HepG2 (cell line): ENCODE results near the gene MMP17. TPM values are rescaled to one million over a fixed set of nuclear protein-coding genes. Genes with fewer than 3 reads are reported as not detected.

Experiments used
- ARNTL ChIP-seq: sonication (generic); formaldehyde crosslinking; IDR thresholded peaks from 2 replicates; pipeline ENCODE4 v1.4.0; 2020; ENCODE audit warnings: mild to moderate bottlenecking, missing genetic modification reagents
- CBX1 ChIP-seq: IDR thresholded peaks from one replicate; pipeline ENCODE4 v1.6.1; 2016; ENCODE audit warnings: antibody characterized with exemption, low read depth
- CBX5 ChIP-seq: sonication (generic); formaldehyde crosslinking; IDR thresholded peaks from 2 replicates; pipeline ENCODE4 v1.4.0; 2020; ENCODE audit warnings: missing genetic modification reagents, borderline replicate concordance
- DZIP1 ChIP-seq: sonication (generic); formaldehyde crosslinking; IDR thresholded peaks from 2 replicates; pipeline ENCODE4 v1.5.0; 2020; ENCODE audit warnings: mild to moderate bottlenecking, missing genetic modification reagents
- ESRRA ChIP-seq: sonication (generic); formaldehyde crosslinking; IDR thresholded peaks from 2 replicates; pipeline ENCODE4 v1.5.1; 2020; ENCODE audit warnings: mild to moderate bottlenecking, low read depth, missing genetic modification reagents
- FOXP1 ChIP-seq, 2 experiments: fragments of 450-650 bp in 1 of 2; IDR thresholded peaks; 2 replicates each; pipeline ENCODE4 v1.6.1; 2017 to 2018; ENCODE audit warnings: antibody characterized with exemption in 1 of 2
- GATA4 ChIP-seq: sonication (generic); IDR thresholded peaks from 2 replicates; pipeline ENCODE4 v1.6.1; 2016; ENCODE audit warnings: antibody characterized with exemption, low read depth, borderline replicate concordance
- HNF4G ChIP-seq, 2 experiments: sonication (generic) in 1 of 2; formaldehyde crosslinking in 1 of 2; IDR thresholded peaks; 2 replicates each; pipeline versions ENCODE4 v1.4.0 to v1.6.1; 2011 to 2020; ENCODE audit warnings: borderline replicate concordance in 2 of 2, low read depth in 2 of 2, mild to moderate bottlenecking in 2 of 2, low read length in 1 of 2, missing genetic modification reagents in 1 of 2, moderate library complexity in 1 of 2
- HNRNPH1 ChIP-seq: fragments of 200-400 bp; formaldehyde crosslinking; optimal IDR thresholded peaks from 2 replicates; pipeline ENCODE3; 2017; ENCODE audit warnings: mild to moderate bottlenecking, low read depth, low read length
- IKZF1 ChIP-seq: fragments of 450-650 bp; IDR thresholded peaks from 2 replicates; pipeline ENCODE4 v1.7.1; 2016
- NFKBIZ ChIP-seq: IDR thresholded peaks from 2 replicates; pipeline ENCODE4 v1.6.1; 2018; ENCODE audit warnings: missing genetic modification reagents, missing compliant biosample characterization
- NR0B2 ChIP-seq: sonication (generic); formaldehyde crosslinking; IDR thresholded peaks from 2 replicates; pipeline ENCODE4 v1.4.0; 2020; ENCODE audit warnings: mild to moderate bottlenecking, missing genetic modification reagents
- NR3C1 ChIP-seq: sonication (generic); formaldehyde crosslinking; IDR thresholded peaks from 2 replicates; pipeline ENCODE4 v1.4.0; 2020; ENCODE audit warnings: missing genetic modification reagents
- PHB2 ChIP-seq: fragments of 450-650 bp; IDR thresholded peaks from 2 replicates; pipeline ENCODE4 v1.6.1; 2018; ENCODE audit not compliant: partially characterized antibody
- PLRG1 ChIP-seq: fragments of 450-650 bp; conservative IDR thresholded peaks from 2 replicates; pipeline ENCODE4 v1.6.1; 2016
- RAD21 ChIP-seq: fragments of 450-650 bp; formaldehyde crosslinking; IDR thresholded peaks from 2 replicates; pipeline ENCODE4 v1.5.0; 2020; ENCODE audit warnings: mild to moderate bottlenecking
- SAFB2 ChIP-seq: sonication (generic); formaldehyde crosslinking; IDR thresholded peaks from 2 replicates; pipeline ENCODE4 v1.5.1; 2020; ENCODE audit warnings: missing genetic modification reagents, low read depth, mild to moderate bottlenecking, borderline replicate concordance
- SIN3A ChIP-seq: IDR thresholded peaks from 2 replicates; pipeline ENCODE4 v1.6.1; 2011; ENCODE audit warnings: low read depth, mild to moderate bottlenecking, control low read depth, low read length, borderline replicate concordance
- SUZ12 ChIP-seq: fragments of 150-350 bp; IDR thresholded peaks from 2 replicates; pipeline ENCODE4 v1.6.1; 2014; ENCODE audit warnings: low read depth, low read length
- TBP ChIP-seq: sonication (generic); formaldehyde crosslinking; IDR thresholded peaks from 2 replicates; pipeline ENCODE4 v1.5.0; 2020; ENCODE audit warnings: missing genetic modification reagents
- U2AF1 ChIP-seq: fragments of 200-400 bp; formaldehyde crosslinking; optimal IDR thresholded peaks from 2 replicates; pipeline ENCODE3; 2017; ENCODE audit warnings: mild to moderate bottlenecking, low read depth, low read length
- U2AF2 ChIP-seq: fragments of 200-400 bp; formaldehyde crosslinking; IDR thresholded peaks from 2 replicates; pipeline ENCODE4 v1.6.1; 2017; ENCODE audit warnings: low read depth, mild to moderate bottlenecking, low read length
- XRCC5 ChIP-seq: fragments of 200-400 bp; formaldehyde crosslinking; optimal IDR thresholded peaks from 2 replicates; pipeline ENCODE3; 2017; ENCODE audit warnings: mild to moderate bottlenecking, low read length
- ZFP90 ChIP-seq: sonication (generic); formaldehyde crosslinking; IDR thresholded peaks from 2 replicates; pipeline ENCODE4 v1.8.0; 2022; ENCODE audit warnings: missing genetic modification reagents, mild to moderate bottlenecking, inconsistent platforms, borderline replicate concordance
- ZNF124 ChIP-seq: sonication (generic); formaldehyde crosslinking; IDR thresholded peaks from 2 replicates; pipeline ENCODE4 v1.4.0; 2020; ENCODE audit warnings: missing genetic modification reagents
- ZNF253 ChIP-seq: sonication (generic); formaldehyde crosslinking; IDR thresholded peaks from 2 replicates; pipeline ENCODE4 v1.8.0; 2022; ENCODE audit warnings: mild to moderate bottlenecking, missing genetic modification reagents, borderline replicate concordance
- ZNF547 ChIP-seq: sonication (generic); formaldehyde crosslinking; IDR thresholded peaks from 2 replicates; pipeline ENCODE4 v1.5.1; 2020; ENCODE audit warnings: mild to moderate bottlenecking, missing genetic modification reagents
- ZSCAN25 ChIP-seq: sonication (generic); formaldehyde crosslinking; IDR thresholded peaks from 2 replicates; pipeline ENCODE4 v1.8.0; 2022; ENCODE audit warnings: mild to moderate bottlenecking, missing genetic modification reagents
- polyA plus RNA-seq, 8 experiments: library from polyadenylated mRNA; depleted of rRNA in 3 of 8; stranded (reverse) in 7 of 8; unstranded in 1 of 8; fragments of >200 nt; fragmentation: Illumina TruSeq in 4 of 8; extraction: Trizol in 4 of 8; gene quantifications; 2 replicates each; pipeline versions ENCODE4 v1.2.1 to v1.2.3, GENCODE V29; 2011 to 2016; ENCODE audit warnings: low read depth in 4 of 8, missing spikeins in 1 of 8, mixed read lengths in 1 of 8; ENCODE audit not compliant: insufficient read depth in 1 of 8
- total RNA-seq, 5 experiments: library from RNA; depleted of rRNA; stranded (reverse); fragments of >200 nt; fragmentation: Illumina TruSeq; extraction: Trizol; gene quantifications; 2 replicates each; pipeline ENCODE4 v1.2.3, GENCODE V29; 2016; ENCODE audit warnings: low read depth in 1 of 5
- TF ChIP-seq, protein P1 (sequence below): IDR thresholded peaks from 2 replicates; pipeline ENCODE4 v1.6.1; 2012; ENCODE audit warnings: inconsistent platforms
- TF ChIP-seq, protein P2 (sequence below): sonication (generic); formaldehyde crosslinking; IDR thresholded peaks from 2 replicates; pipeline ENCODE4 v1.8.1; 2023; ENCODE audit warnings: missing genetic modification reagents, inconsistent platforms, borderline replicate concordance

MMP17 gene
- total and polyA plus RNA-seq, 2 of the 13 experiments (the other 11 are each of a cell fraction or from before 2014, with no cell fraction given), result 0.55 to 0.80 TPM

GRCh38 chr12:131862084-131862441, 33.9 kb downstream of the MMP17 start (continued):
- TF ChIP-seq DZIP1 (no peak), GATA4 (no peak), ZNF547 (CRISPR knock-in tag) (0 out of 2 replicates have a peak, but pooled peaks have one; percentile 23), HNRNPH1 (no peak), U2AF1 (no peak), NR3C1 (no peak), ZNF124 (no peak), CBX1 (no peak), IKZF1 (no peak), U2AF2 (no peak), NFKBIZ (no peak), ZSCAN25 (peak; percentile 70; the same call in 1 of the 2 replicates), ARNTL (peak; percentile 59; the same call in 1 of the 2 replicates), SUZ12 (no peak), XRCC5 (peak; percentile 26), SAFB2 (CRISPR knock-in tag) (no peak), RAD21 (CRISPR knock-in tag) (no peak), ZNF253 (CRISPR knock-in tag) (no peak), FOXP1 (IDR thresholded peaks at IDR 0.05) (no peak), FOXP1 (CRISPR knock-in tag; IDR thresholded peaks at IDR 0.05) (peak; percentile 64), PHB2 (no peak), HNF4G (IDR thresholded peaks at IDR 0.05; ENCODE audit: borderline replicate concordance, low read depth, low read length) (peak; percentile 97), HNF4G (CRISPR knock-in tag; IDR thresholded peaks at IDR 0.05; ENCODE audit: borderline replicate concordance, low read depth) (peak; percentile 97), NR0B2 (CRISPR knock-in tag) (no peak), ZFP90 (CRISPR knock-in tag) (0 out of 2 replicates have a peak, but pooled peaks have one; percentile 12), ESRRA (CRISPR knock-in tag) (peak; percentile 93), CBX5 (CRISPR knock-in tag) (no peak), PLRG1 (no peak), SIN3A (no peak), TBP (CRISPR knock-in tag) (no peak)
- TF ChIP-seq, protein P1, sequence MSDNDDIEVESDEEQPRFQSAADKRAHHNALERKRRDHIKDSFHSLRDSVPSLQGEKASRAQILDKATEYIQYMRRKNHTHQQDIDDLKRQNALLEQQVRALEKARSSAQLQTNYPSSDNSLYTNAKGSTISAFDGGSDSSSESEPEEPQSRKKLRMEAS, result peak; percentile 70
- TF ChIP-seq, protein P2, sequence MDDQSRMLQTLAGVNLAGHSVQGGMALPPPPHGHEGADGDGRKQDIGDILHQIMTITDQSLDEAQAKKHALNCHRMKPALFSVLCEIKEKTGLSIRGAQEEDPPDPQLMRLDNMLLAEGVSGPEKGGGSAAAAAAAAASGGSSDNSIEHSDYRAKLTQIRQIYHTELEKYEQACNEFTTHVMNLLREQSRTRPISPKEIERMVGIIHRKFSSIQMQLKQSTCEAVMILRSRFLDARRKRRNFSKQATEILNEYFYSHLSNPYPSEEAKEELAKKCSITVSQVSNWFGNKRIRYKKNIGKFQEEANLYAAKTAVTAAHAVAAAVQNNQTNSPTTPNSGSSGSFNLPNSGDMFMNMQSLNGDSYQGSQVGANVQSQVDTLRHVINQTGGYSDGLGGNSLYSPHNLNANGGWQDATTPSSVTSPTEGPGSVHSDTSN (CRISPR knock-in tag), result no peak
